Hepatocyte (in vitro differentiated cells): ENCODE data around the gene HLA-DRB5. TPM values are rescaled to one million over a fixed set of nuclear protein-coding genes. Genes with fewer than 3 reads are reported as not detected.
"Not testable (repeated sequence)": the region's sequence is repeated elsewhere in the genome, so short reads cannot be mapped to it uniquely, and the experiment has no call there.

Experiments
- DNase-seq: peaks from one replicate; pipeline ENCODE4 v3.0.0-alpha.2; 2016; ENCODE audit warnings: low spot score
- H2AFZ ChIP-seq: fragments of 200-600 bp; sonication (generic); 2 replicates; pipeline ENCODE4 v1.6.0; 2016; ENCODE audit warnings: antibody characterized with exemption, mild to moderate bottlenecking
- H3K27ac ChIP-seq: fragments of 200-600 bp; sonication (generic); 2 replicates; pipeline ENCODE4 v1.5.1; 2016; ENCODE audit warnings: mild to moderate bottlenecking
- H3K27me3 ChIP-seq: fragments of 200-600 bp; sonication (generic); 2 replicates; pipeline ENCODE4 v1.6.1; 2016
- H3K36me3 ChIP-seq: fragments of 200-600 bp; sonication (generic); replicated peaks from 2 replicates; pipeline ENCODE4 v1.5.1; 2016; ENCODE audit warnings: low read depth; ENCODE audit not compliant: insufficient read depth
- H3K4me1 ChIP-seq: fragments of 200-600 bp; sonication (generic); 2 replicates; pipeline ENCODE4 v1.5.1; 2016; ENCODE audit warnings: mild to moderate bottlenecking, moderate library complexity; ENCODE audit not compliant: insufficient read depth
- H3K4me2 ChIP-seq: fragments of 200-600 bp; sonication (generic); 2 replicates; pipeline ENCODE4 v1.6.0; 2016
- H3K4me3 ChIP-seq: fragments of 200-600 bp; sonication (generic); 2 replicates; pipeline ENCODE4 v1.5.1; 2016; ENCODE audit warnings: mild to moderate bottlenecking
- H3K79me2 ChIP-seq: fragments of 200-600 bp; sonication (generic); 2 replicates; pipeline ENCODE4 v1.6.0; 2017; ENCODE audit warnings: mild to moderate bottlenecking
- H3K9me2 ChIP-seq: fragments of 200-600 bp; sonication (generic); replicated peaks from 2 replicates; pipeline ENCODE4 v1.6.0; 2017; ENCODE audit warnings: mild to moderate bottlenecking; ENCODE audit not compliant: insufficient read depth
- H3K9me3 ChIP-seq: fragments of 200-600 bp; sonication (generic); 2 replicates; pipeline ENCODE4 v1.5.1; 2016; ENCODE audit warnings: low read depth, mild to moderate bottlenecking
- H4K20me1 ChIP-seq: fragments of 200-600 bp; sonication (generic); 2 replicates; pipeline ENCODE4 v1.6.0; 2016; ENCODE audit warnings: mild to moderate bottlenecking; ENCODE audit not compliant: insufficient read depth, poor library complexity, severe bottlenecking
- EZH2 ChIP-seq: fragments of 200-600 bp; sonication (generic); IDR thresholded peaks from 2 replicates; pipeline ENCODE4 v1.6.1; 2016; ENCODE audit warnings: antibody characterized with exemption, mild to moderate bottlenecking, borderline replicate concordance
- EZH2phosphoT487 ChIP-seq: fragments of 200-600 bp; sonication (generic); IDR thresholded peaks from one replicate; pipeline ENCODE4 v1.6.1; 2018; ENCODE audit warnings: antibody characterized with exemption, mild to moderate bottlenecking, low read depth, moderate library complexity; ENCODE audit not compliant: unreplicated experiment, severe bottlenecking
- WGBS: methylation state at CpG from one replicate; pipeline ENCODE4 v1.1.6; 2016; ENCODE audit warnings: low lambda C conversion rate; ENCODE audit errors: missing lambda C conversion rate; 5-methylcytosine and 5-hydroxymethylcytosine counted together
- polyA plus RNA-seq: library from polyadenylated mRNA; unstranded; fragments of >200 nt; fragmentation: Nextera tagmentation; extraction: Ambion mirVana; gene quantifications from 2 replicates; pipeline ENCODE4 v1.2.1, GENCODE V29; 2016
- small RNA-seq: library from RNA; depleted of rRNA; stranded (forward); fragments of <200 nt; gene quantifications from one replicate; pipeline ENCODE3, GENCODE V24; 2014
- total RNA-seq: library from RNA; depleted of rRNA; stranded (reverse); fragments of >200 nt; gene quantifications from 2 replicates; pipeline ENCODE4 v1.2.3, GENCODE V29; 2014
- TF ChIP-seq, protein P1 (sequence below): fragments of 200-600 bp; sonication (generic); IDR thresholded peaks from 2 replicates; pipeline ENCODE4 v1.5.1; 2016; ENCODE audit warnings: antibody characterized with exemption, mild to moderate bottlenecking; ENCODE audit not compliant: poor library complexity

Gene HLA-DRB5
- total and polyA plus RNA-seq, 2 experiments from 2014 or later, result 9.7 to 17.0 TPM

DNA sequence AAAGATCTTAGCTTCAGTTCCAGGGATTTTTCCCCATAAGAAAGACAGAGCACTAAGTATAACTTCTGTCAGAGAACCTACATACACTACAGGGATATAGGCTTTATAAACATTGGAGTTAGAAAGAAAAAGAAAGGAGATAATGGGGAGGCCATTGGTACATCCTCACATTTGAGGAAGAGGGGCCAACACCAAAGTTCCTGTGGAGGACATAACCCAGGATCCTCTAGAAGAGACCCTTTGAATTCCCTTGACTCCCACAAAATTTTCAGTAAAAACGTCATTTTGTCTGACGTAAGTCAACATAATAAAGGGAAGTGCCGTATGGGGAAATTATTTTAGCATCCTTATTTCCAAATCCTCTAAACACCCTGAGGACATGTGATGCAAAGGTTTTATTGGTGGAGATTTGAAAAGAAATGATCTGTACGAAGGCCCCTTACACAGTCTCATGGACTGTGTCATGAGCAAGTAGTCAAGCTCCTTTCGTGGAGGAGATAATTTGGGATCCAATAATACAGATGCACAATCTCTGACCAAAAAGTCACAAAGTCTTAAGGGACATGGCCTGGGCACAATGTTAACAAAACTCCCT, 57.2 kb downstream of the HLA-DRB5 start:
- 98% methylated on average over 5 of the region's 5 CpGs for WGBS
- no peaks in the 10 kb centered on the region for H3K9me3 ChIP-seq
- DNase-seq, result no peak
- no peaks in the 10 kb centered on the region for H3K27me3 ChIP-seq
- no peaks in the 10 kb centered on the region for H4K20me1 ChIP-seq
- no peak overlapping the region for H3K4me3 ChIP-seq
- H3K79me2 ChIP-seq, result no peaks in the 10 kb centered on the region
- no peak overlapping the region for H3K4me2 ChIP-seq
- no peaks in the 10 kb centered on the region for H3K36me3 ChIP-seq
- H3K4me1 ChIP-seq, result no peaks in the 10 kb centered on the region
- no peaks in the 10 kb centered on the region for H3K9me2 ChIP-seq
- TF ChIP-seq, protein P1, sequence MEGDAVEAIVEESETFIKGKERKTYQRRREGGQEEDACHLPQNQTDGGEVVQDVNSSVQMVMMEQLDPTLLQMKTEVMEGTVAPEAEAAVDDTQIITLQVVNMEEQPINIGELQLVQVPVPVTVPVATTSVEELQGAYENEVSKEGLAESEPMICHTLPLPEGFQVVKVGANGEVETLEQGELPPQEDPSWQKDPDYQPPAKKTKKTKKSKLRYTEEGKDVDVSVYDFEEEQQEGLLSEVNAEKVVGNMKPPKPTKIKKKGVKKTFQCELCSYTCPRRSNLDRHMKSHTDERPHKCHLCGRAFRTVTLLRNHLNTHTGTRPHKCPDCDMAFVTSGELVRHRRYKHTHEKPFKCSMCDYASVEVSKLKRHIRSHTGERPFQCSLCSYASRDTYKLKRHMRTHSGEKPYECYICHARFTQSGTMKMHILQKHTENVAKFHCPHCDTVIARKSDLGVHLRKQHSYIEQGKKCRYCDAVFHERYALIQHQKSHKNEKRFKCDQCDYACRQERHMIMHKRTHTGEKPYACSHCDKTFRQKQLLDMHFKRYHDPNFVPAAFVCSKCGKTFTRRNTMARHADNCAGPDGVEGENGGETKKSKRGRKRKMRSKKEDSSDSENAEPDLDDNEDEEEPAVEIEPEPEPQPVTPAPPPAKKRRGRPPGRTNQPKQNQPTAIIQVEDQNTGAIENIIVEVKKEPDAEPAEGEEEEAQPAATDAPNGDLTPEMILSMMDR, result no peak
- TF ChIP-seq EZH2 (no peak), EZH2phosphoT487 (no peak)
- H3K27ac ChIP-seq, result no peak overlapping the region
- H2AFZ ChIP-seq, result no peak overlapping the region

- not testable (repeated sequence) for H2AFZ ChIP-seq, H3K79me2 ChIP-seq, H3K27me3 ChIP-seq, H4K20me1 ChIP-seq, H3K4me3 ChIP-seq, H3K9me3 ChIP-seq, H3K4me1 ChIP-seq, H3K36me3 ChIP-seq, H3K27ac ChIP-seq, H3K4me2 ChIP-seq, DNase-seq, H3K9me2 ChIP-seq
- WGBS, result 93% methylated on average over 5 of the region's 5 CpGs
Observed at GRCh38 chr6:32467743-32468503, 62.2 kb downstream of the HLA-DRB5 start.

Small RNA genes within 50 kb of the gene (small RNA-seq; reads per million reads assigned to genes)
- gene RNU1-61P, result not detected

Other genes with a start within 250 kb of the HLA-DRB5 start
- gene TSBP1, start 158.4 kb downstream of the HLA-DRB5 start, total RNA-seq, result not detected in 2 replicates
- not detected in 2 replicates for gene TSBP1, start 158.4 kb downstream of the HLA-DRB5 start, polyA plus RNA-seq
- not detected in 2 replicates for gene BTNL2, start 123.1 kb downstream of the HLA-DRB5 start, total RNA-seq
- 0.62 TPM in 1 of 2 replicates, not detected in the other for gene BTNL2, start 123.1 kb downstream of the HLA-DRB5 start, polyA plus RNA-seq
- 1.3 and 3.7 TPM in 2 replicates for gene HLA-DRA, start 90.4 kb downstream of the HLA-DRB5 start, total RNA-seq
- gene HLA-DRA, start 90.4 kb downstream of the HLA-DRB5 start, polyA plus RNA-seq, result 0.64 and 0.75 TPM in 2 replicates
- gene HLA-DRB1, start 59.6 kb upstream of the HLA-DRB5 start, total RNA-seq, result 59.1 and 60.6 TPM in 2 replicates
- 72.9 and 77.2 TPM in 2 replicates for gene HLA-DRB1, start 59.6 kb upstream of the HLA-DRB5 start, polyA plus RNA-seq
- gene HLA-DQA1, start 107.1 kb upstream of the HLA-DRB5 start, total RNA-seq, result not detected in 2 replicates
- not detected in 2 replicates for gene HLA-DQA1, start 107.1 kb upstream of the HLA-DRB5 start, polyA plus RNA-seq
- 12.0 and 12.2 TPM in 2 replicates for gene HLA-DQB1, start 136.4 kb upstream of the HLA-DRB5 start, total RNA-seq
- 13.0 and 15.2 TPM in 2 replicates for gene HLA-DQB1, start 136.4 kb upstream of the HLA-DRB5 start, polyA plus RNA-seq
- gene HLA-DQA2, start 211.1 kb upstream of the HLA-DRB5 start, total RNA-seq, result not detected in 2 replicates
- gene HLA-DQA2, start 211.1 kb upstream of the HLA-DRB5 start, polyA plus RNA-seq, result not detected in 2 replicates
- gene HLA-DQB2, start 233.2 kb upstream of the HLA-DRB5 start, total RNA-seq, result not detected in 2 replicates
- gene HLA-DQB2, start 233.2 kb upstream of the HLA-DRB5 start, polyA plus RNA-seq, result not detected in 2 replicates